Loucy (cell line): ENCODE measurements around the gene POC1B.

ENCODE experiments used
- CTCF ChIP-seq: fragments of 200-600 bp; sonication (generic); conservative IDR thresholded peaks from 2 replicates; pipeline ENCODE4 v1.5.1; 2014; ENCODE audit warnings: mild to moderate bottlenecking, antibody characterized with exemption, low read length
- EZH2phosphoT487 ChIP-seq: fragments of 200-600 bp; IDR thresholded peaks from 2 replicates; pipeline ENCODE4 v1.6.1; 2018; ENCODE audit warnings: antibody characterized with exemption, mild to moderate bottlenecking, moderate library complexity, borderline replicate concordance

GRCh38 chr12:89433634-89434033 lies 92.2 kb downstream of the POC1B start:
- TF ChIP-seq CTCF: no peak
- no peak for TF ChIP-seq EZH2phosphoT487
